Retinal pigment epithelial cell (primary cell): ENCODE data around the gene MARCHF11.

Source experiments
- DNase-seq: peaks from one replicate; pipeline ENCODE4 v3.0.0-alpha.2; 2010; ENCODE audit warnings: low read depth
- H3K4me3 ChIP-seq: 2 replicates; pipeline ENCODE4 v1.5.1; 2011; ENCODE audit warnings: mild to moderate bottlenecking, low read length, control low read depth, moderate library complexity
- TF ChIP-seq, protein P1 (sequence below): conservative IDR thresholded peaks from 2 replicates; pipeline ENCODE4 v1.5.1; 2011; ENCODE audit warnings: low read depth, low read length, control low read depth, inconsistent platforms

MARCHF11 gene

DNA sequence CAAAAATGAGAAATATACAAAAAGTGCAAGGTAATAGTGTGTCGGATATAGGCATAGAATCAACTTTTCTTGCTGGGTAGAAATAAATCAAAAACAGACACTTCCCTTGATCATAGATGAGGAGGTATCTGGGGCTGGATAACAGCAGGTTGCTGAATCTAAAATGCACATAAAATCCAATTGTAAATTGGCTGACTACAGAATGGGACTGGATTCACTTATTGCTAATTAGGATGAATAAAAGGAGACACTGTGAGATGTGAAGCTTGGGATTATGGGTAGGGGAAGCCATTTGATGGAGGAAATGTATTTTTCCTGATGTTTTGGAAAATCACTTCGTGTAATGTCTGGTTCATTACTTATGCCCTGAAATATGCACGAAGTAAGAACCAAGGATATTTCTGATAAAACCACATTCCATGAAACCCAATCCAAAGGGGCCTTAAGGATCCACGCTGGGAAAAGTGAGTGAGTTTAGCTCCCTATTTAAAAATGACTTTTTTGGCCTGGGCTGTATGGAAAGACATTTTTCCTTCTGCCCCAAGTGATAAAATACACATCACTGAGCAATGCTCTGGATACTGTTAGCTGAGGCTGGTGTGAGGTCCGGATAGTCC lies 136.1 kb downstream of the MARCHF11 start:
- H3K4me3 ChIP-seq: no peak overlapping the region
- no peak for DNase-seq
- TF ChIP-seq, protein P1, sequence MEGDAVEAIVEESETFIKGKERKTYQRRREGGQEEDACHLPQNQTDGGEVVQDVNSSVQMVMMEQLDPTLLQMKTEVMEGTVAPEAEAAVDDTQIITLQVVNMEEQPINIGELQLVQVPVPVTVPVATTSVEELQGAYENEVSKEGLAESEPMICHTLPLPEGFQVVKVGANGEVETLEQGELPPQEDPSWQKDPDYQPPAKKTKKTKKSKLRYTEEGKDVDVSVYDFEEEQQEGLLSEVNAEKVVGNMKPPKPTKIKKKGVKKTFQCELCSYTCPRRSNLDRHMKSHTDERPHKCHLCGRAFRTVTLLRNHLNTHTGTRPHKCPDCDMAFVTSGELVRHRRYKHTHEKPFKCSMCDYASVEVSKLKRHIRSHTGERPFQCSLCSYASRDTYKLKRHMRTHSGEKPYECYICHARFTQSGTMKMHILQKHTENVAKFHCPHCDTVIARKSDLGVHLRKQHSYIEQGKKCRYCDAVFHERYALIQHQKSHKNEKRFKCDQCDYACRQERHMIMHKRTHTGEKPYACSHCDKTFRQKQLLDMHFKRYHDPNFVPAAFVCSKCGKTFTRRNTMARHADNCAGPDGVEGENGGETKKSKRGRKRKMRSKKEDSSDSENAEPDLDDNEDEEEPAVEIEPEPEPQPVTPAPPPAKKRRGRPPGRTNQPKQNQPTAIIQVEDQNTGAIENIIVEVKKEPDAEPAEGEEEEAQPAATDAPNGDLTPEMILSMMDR: no peak

GRCh38 chr5:16037121-16037845 lies 142.3 kb downstream of the MARCHF11 start:
- TF ChIP-seq, protein P1: no peak
- no peak overlapping the region for H3K4me3 ChIP-seq
- DNase-seq: no peak

DNA sequence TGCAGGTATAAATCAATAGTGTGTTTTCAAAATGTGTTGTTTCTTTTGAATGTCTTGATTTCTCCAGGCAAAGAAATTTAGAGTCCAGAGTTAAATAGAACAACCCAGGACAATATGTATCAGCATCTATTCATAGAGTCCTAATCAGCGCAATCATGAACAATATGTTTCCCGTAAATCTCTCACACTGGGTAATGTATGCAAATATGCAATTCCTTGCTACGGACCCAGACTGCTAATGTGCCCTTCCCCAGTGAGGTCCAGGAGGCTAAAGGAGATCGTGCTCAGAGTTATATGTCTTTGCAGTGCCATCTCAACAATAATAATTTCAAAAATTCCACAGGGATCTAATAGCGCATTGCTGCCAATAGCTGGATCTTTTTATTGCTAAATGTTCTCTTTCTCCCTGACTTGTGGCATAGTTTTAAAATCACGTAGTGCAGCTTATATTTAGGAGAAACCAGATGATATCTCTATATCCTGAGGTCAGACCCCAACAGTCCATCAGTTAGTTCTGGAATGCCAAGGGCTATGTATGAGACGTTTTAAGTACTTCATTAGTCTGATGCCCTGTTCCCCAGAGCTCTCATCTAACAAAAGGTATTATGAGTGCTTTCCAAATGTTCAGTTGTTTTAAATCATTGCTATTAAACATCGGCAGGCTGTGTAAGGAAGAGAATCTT lies 145.1 kb downstream of the MARCHF11 start:
- DNase-seq: no peak
- TF ChIP-seq, protein P1: no peak
- H3K4me3 ChIP-seq: no peak overlapping the region

DNA sequence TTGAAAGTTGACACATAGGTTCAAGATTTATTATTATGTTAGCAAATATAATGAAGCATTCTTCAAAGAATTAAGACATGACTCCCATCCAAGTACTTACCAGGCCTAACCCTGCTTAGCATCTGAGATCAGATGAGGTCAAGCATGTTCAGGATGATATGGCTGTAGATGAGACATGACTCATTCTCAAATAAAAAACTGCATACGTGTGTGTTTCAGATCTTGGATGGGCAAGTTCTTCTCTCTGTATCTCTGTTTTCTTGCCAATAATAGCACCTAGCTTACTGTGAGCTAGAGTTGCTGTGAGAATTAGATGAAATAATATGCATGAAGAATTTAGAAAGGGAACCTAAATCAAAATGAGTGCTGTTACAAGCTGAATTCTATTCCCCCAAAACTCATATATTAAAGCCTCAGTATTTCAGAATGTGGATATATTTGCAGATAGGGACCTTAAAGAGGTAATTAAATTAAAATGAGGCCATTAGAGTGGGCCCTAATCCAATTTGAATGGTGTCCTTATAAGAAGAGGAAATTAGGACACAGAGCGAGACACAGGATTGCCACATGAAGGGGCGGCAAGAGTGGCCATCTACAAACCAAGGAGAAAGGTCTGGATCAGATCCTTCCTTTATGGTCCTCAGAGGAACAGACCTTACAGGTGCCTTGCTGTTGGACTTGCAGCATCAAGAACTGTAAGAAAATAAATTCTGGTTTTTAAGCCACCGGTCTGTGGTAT lies 146.2 kb downstream of the MARCHF11 start:
- no peak overlapping the region for H3K4me3 ChIP-seq
- TF ChIP-seq, protein P1: no peak
- DNase-seq: no peak

DNA sequence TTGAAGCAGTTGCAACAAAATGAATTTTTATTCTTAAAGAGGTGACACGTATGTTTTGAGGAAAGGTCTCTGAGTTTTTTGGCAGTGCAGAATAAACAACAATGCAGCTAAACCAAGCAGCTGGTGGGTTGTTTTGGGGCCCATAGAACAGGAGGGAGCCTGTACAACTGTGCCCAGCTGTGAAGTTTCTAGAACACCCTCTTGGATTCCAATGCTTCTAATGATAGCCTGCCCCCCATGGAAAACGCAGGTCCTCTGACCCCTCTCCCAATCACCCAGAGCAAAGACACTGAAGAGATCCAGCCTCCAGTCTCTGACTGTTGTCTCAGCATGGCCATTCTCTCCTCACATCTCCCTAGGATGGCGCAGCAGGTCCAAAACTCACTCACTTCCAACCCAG lies 150.9 kb downstream of the MARCHF11 start:
- TF ChIP-seq, protein P1: no peak
- no peak overlapping the region for H3K4me3 ChIP-seq
- no peak for DNase-seq

GRCh38 chr5:16025681-16026080 lies 153.9 kb downstream of the MARCHF11 start:
- TF ChIP-seq, protein P1: no peak
- no peak overlapping the region for H3K4me3 ChIP-seq
- DNase-seq: no peak
